B cell (primary cell): ENCODE measurements around the gene HAP1.

Experiments
- CTCF ChIP-seq: fragments of 200-600 bp; IDR thresholded peaks from one replicate; pipeline ENCODE4 v1.8.0; 2022; ENCODE audit warnings: antibody characterized with exemption, mild to moderate bottlenecking
- EZH2 ChIP-seq: IDR thresholded peaks from 2 replicates; pipeline ENCODE4 v1.6.1; 2012; ENCODE audit warnings: borderline replicate concordance, low read depth, mild to moderate bottlenecking, moderate library complexity, low read length; ENCODE audit not compliant: insufficient read depth, poor library complexity, severe bottlenecking

GRCh38 chr17:41733348-41734138 is 900 bp downstream of the HAP1 start:
- TF ChIP-seq CTCF, result no peak
- no peak for TF ChIP-seq EZH2
